ENCODE measurements around the gene PDE4DIP.
"Not testable (repeated sequence)": the region's sequence is repeated elsewhere in the genome, so short reads cannot be mapped to it uniquely, and the experiment has no call there.

The PDE4DIP gene

GRCh38 chr1:148874408-148875388 lies 30.5 kb downstream of the PDE4DIP start:
- not testable (repeated sequence) for DNase-seq

GRCh38 chr1:148879812-148880416 lies 35.7 kb downstream of the PDE4DIP start:
- not testable (repeated sequence) for DNase-seq

GRCh38 chr1:148881261-148881660 lies 37.0 kb downstream of the PDE4DIP start:
- DNase-seq, result not testable (repeated sequence)

GRCh38 chr1:148885219-148885618 lies 41.0 kb downstream of the PDE4DIP start:
- DNase-seq, result not testable (repeated sequence)

- DNase-seq, result not testable (repeated sequence)
Measured at GRCh38 chr1:148886293-148886692, 42.1 kb downstream of the PDE4DIP start.

- DNase-seq, result not testable (repeated sequence)
Measured at GRCh38 chr1:148888597-148888996, 44.4 kb downstream of the PDE4DIP start.

- DNase-seq, result not testable (repeated sequence)
Measured at GRCh38 chr1:148889267-148890074, 45.2 kb downstream of the PDE4DIP start.

- not testable (repeated sequence) for DNase-seq
Measured at GRCh38 chr1:148890075-148890568, 45.9 kb downstream of the PDE4DIP start.

GRCh38 chr1:148894360-148895352 lies 50.4 kb downstream of the PDE4DIP start:
- DNase-seq, result not testable (repeated sequence)

GRCh38 chr1:148900026-148900425 lies 55.8 kb downstream of the PDE4DIP start:
- not testable (repeated sequence) for DNase-seq

GRCh38 chr1:148900691-148901090 lies 56.5 kb downstream of the PDE4DIP start:
- DNase-seq, result not testable (repeated sequence)

GRCh38 chr1:148901150-148901952 lies 57.1 kb downstream of the PDE4DIP start:
- DNase-seq, result not testable (repeated sequence)

- not testable (repeated sequence) for DNase-seq
Measured at GRCh38 chr1:148901953-148902341, 57.7 kb downstream of the PDE4DIP start.

- not testable (repeated sequence) for DNase-seq
Measured at GRCh38 chr1:148909219-148909826, 65.1 kb downstream of the PDE4DIP start.

- not testable (repeated sequence) for DNase-seq
Measured at GRCh38 chr1:148911303-148911928, 67.2 kb downstream of the PDE4DIP start.

- not testable (repeated sequence) for DNase-seq
Measured at GRCh38 chr1:148916222-148916621, 72.0 kb downstream of the PDE4DIP start.

- not testable (repeated sequence) for DNase-seq
Measured at GRCh38 chr1:148916695-148917348, 72.6 kb downstream of the PDE4DIP start.

GRCh38 chr1:148918836-148919447 lies 74.7 kb downstream of the PDE4DIP start:
- DNase-seq, result not testable (repeated sequence)

All from inflammatory macrophage treated with lipopolysaccharide for 4 hours (primary cell).